Thyroid gland (tissue), 4 donors: ENCODE results near the gene YES1. TPM values are rescaled to one million over a fixed set of nuclear protein-coding genes. Genes with fewer than 3 reads are reported as not detected.

Source experiments
- DNase-seq, 2 donors: peaks; one replicate each; pipeline ENCODE4 v3.0.0-alpha.2; 2019
- H3K27ac ChIP-seq, 3 donors: fragments of 200-600 bp; sonication (generic); 1 replicate in 2 of 3; 2 replicates in 1 of 3; pipeline ENCODE4 v1.5.1; 2016 to 2019; ENCODE audit warnings: mild to moderate bottlenecking in 1 of 3, moderate library complexity in 1 of 3
- H3K27me3 ChIP-seq: fragments of 200-600 bp; sonication (generic); one replicate; pipeline ENCODE4 v1.5.1; 2019
- H3K36me3 ChIP-seq, 2 donors: fragments of 200-600 bp; sonication (generic); one replicate each; pipeline ENCODE4 v1.5.1; 2016 to 2019
- H3K4me1 ChIP-seq, 2 donors: fragments of 200-600 bp; sonication (generic); one replicate each; pipeline ENCODE4 v1.5.1; 2017 to 2019
- H3K4me3 ChIP-seq, 3 donors: fragments of 200-600 bp; sonication (generic); replicated peaks in 1 of 3; 1 replicate in 2 of 3; 2 replicates in 1 of 3; pipeline ENCODE4 v1.5.1; 2016; ENCODE audit warnings: mild to moderate bottlenecking in 1 of 3
- H3K9me3 ChIP-seq: fragments of 200-600 bp; sonication (generic); one replicate; pipeline ENCODE4 v1.5.1; 2017
- CTCF ChIP-seq, 6 experiments: fragments of 200-600 bp in 3 of 6; fragments of 450-650 bp in 3 of 6; sonication (generic) in 3 of 6; IDR thresholded peaks; one replicate each; pipeline ENCODE4 v1.5.1; 2016 to 2019; ENCODE audit warnings: antibody characterized with exemption in 6 of 6, mild to moderate bottlenecking in 2 of 6, inconsistent platforms in 1 of 6, moderate library complexity in 1 of 6
- POLR2A ChIP-seq, 2 donors: fragments of 450-650 bp; IDR thresholded peaks; one replicate each; pipeline ENCODE4 v1.6.1; 2017; ENCODE audit warnings: antibody characterized with exemption in 2 of 2, mild to moderate bottlenecking in 2 of 2, moderate library complexity in 1 of 2
- WGBS, 2 donors: methylation state at CpG; one replicate each; pipeline ENCODE4 v1.1.5; 2017; 5-methylcytosine and 5-hydroxymethylcytosine counted together
- intact Hi-C: fragments of 100-400 bp; cut with DNase I; formaldehyde crosslinking; loops from one replicate; pipeline ENCODE4 v1.15.1; 2023
- total RNA-seq, 4 donors: library from RNA; depleted of rRNA; stranded (reverse); fragments of >200 nt; gene quantifications; one replicate each; pipeline ENCODE4 v1.2.3, GENCODE V29; 2016

YES1 gene
- total RNA-seq, 4 donors from 2014 or later, result 68.1 to 107 (median 80.3) TPM

- no peak for TF ChIP-seq POLR2A (IDR thresholded peaks at IDR 0.05)
- no peak for TF ChIP-seq CTCF (IDR thresholded peaks at IDR 0.05)
- WGBS, 2 donors, result 78 to 81% methylated on average over 3 of the region's 3 CpGs
- Histone ChIP-seq H3K9me3 (no peaks in the 10 kb centered on the region), H3K4me1 (peaks cover 6 to 8% of the 10 kb centered on the region in 2 donors), H3K36me3 (no peaks in the 10 kb centered on the region), H3K4me3 (no peak overlapping the region), H3K27me3 (no peaks in the 10 kb centered on the region), H3K27ac (no peak overlapping the region)
- intact Hi-C loops, result no loop called here
- DNase-seq, result no peak
Measured at GRCh38 chr18:815353-815752, 3.3 kb upstream of the YES1 start.

GRCh38 chr18:814300-815084, 2.5 kb upstream of the YES1 start:
- no peak overlapping the region for H3K4me3 ChIP-seq
- no peak for DNase-seq
- no peaks in the 10 kb centered on the region for H3K27me3 ChIP-seq
- H3K9me3 ChIP-seq, result no peaks in the 10 kb centered on the region
- intact Hi-C loops, result no loop called here
- no peak for TF ChIP-seq POLR2A (IDR thresholded peaks at IDR 0.05)
- no peak for TF ChIP-seq CTCF (IDR thresholded peaks at IDR 0.05)
- 86 to 88% methylated on average over 4 of the region's 4 CpGs for WGBS, 2 donors
- no peak overlapping the region for H3K27ac ChIP-seq
- H3K36me3 ChIP-seq, result no peaks in the 10 kb centered on the region
- H3K4me1 ChIP-seq, result peaks cover 8 to 13% of the 10 kb centered on the region in 2 donors

GRCh38 chr18:813172-814071, 1.4 kb upstream of the YES1 start:
- H3K4me3 ChIP-seq, result peak overlapping the region in 1 of 3 donors; percentile 96
- H3K9me3 ChIP-seq, result no peaks in the 10 kb centered on the region
- H3K27ac ChIP-seq, result peak overlapping the region; percentile 93 to 98 (median 98)
- TF ChIP-seq POLR2A (IDR thresholded peaks at IDR 0.05) (no peak), CTCF (IDR thresholded peaks at IDR 0.05) (no peak)
- no peaks in the 10 kb centered on the region for H3K27me3 ChIP-seq
- peaks cover 8 to 13% of the 10 kb centered on the region in 2 donors for H3K4me1 ChIP-seq
- 56 to 59% methylated on average over 16 to 18 of the region's 18 CpGs for WGBS, 2 donors
- H3K36me3 ChIP-seq, result no peaks in the 10 kb centered on the region
- DNase-seq, result no peak
- intact Hi-C loops, result no loop called here

- TF ChIP-seq POLR2A (IDR thresholded peaks at IDR 0.05), result peak in 1 of 2 donors; percentile 60
- TF ChIP-seq CTCF (IDR thresholded peaks at IDR 0.05), result no peak
- no peaks in the 10 kb centered on the region for H3K36me3 ChIP-seq
- peak; percentile 84 to 85 for DNase-seq
- no peaks in the 10 kb centered on the region for H3K9me3 ChIP-seq
- WGBS, 2 donors, result 4% methylated on average over 17 to 33 of the region's 66 CpGs
- peaks cover 12 to 13% of the 10 kb centered on the region in 2 donors for H3K4me1 ChIP-seq
- intact Hi-C loops, result no loop called here
- H3K27ac ChIP-seq, result peak overlapping the region; percentile 93 to 98 (median 98)
- H3K4me3 ChIP-seq, result peak overlapping the region; percentile 80 to 96 (median 89)
- H3K27me3 ChIP-seq, result no peaks in the 10 kb centered on the region
Measured at GRCh38 chr18:812376-813171, 532 bp upstream of the YES1 start.
